ENCODE measurements around the gene NID1. TPM values are rescaled to one million over a fixed set of nuclear protein-coding genes. Genes with fewer than 3 reads are reported as not detected.

Gene NID1
- total and polyA plus RNA-seq, 2 of the 4 experiments (the other 2 are of a cell fraction) = 21.9 to 83.3 TPM

- no peak overlapping the region for H2BK120ac ChIP-seq (ENCODE audit: low read depth, low read length)
- ATAC-seq (ENCODE audit: low read depth) (no peak), DNase-seq (no peak)
- H2BK15ac ChIP-seq (ENCODE audit: low read depth, low read length) = no peak overlapping the region
- H3K79me1 ChIP-seq (ENCODE audit: low read depth in 1 of 2, low read length in 2 of 2) = no peaks in the 10 kb centered on the region
- ChIA-PET POLR2A (ENCODE audit: unreplicated experiment) (no interaction called here), CTCF (no interaction called here)
- intact Hi-C loops (cut with micrococcal nuclease) (no loop called here), dilution Hi-C loops (cut with HindIII; ENCODE audit: low sequenced_read_pairs, unreplicated experiment) (no loop called here), in situ Hi-C loops (cut with MboI; ENCODE audit: low sequenced_read_pairs) (no loop called here)
- no peak overlapping the region for H2AFZ ChIP-seq (replicated peaks; ENCODE audit: low read length, poor library complexity)
- no peaks in the 10 kb centered on the region for H3K36me3 ChIP-seq (ENCODE audit: control insufficient read depth, insufficient read depth, low read length)
- H2AK9ac ChIP-seq (replicated peaks; ENCODE audit: low read depth, low read length, poor library complexity) = no peak overlapping the region
- H3K23ac ChIP-seq (ENCODE audit: low read depth, low read length) = no peak overlapping the region
- H2BK20ac ChIP-seq (ENCODE audit: low read depth, low read length) = no peak overlapping the region
- H3K4ac ChIP-seq (ENCODE audit: low read depth, low read length) = no peak overlapping the region
- no peak overlapping the region for H4K91ac ChIP-seq (ENCODE audit: insufficient read depth, low read depth, low read length)
- H3K4me2 ChIP-seq (ENCODE audit: low read depth, low read length) = no peak overlapping the region
- H3K27ac ChIP-seq (ENCODE audit: insufficient read depth, low read length) = no peak overlapping the region
- no peak overlapping the region for H3K18ac ChIP-seq (ENCODE audit: low read depth, low read length)
- no peaks in the 10 kb centered on the region for H3K9me1 ChIP-seq (ENCODE audit: insufficient read depth, low read length)
- H3K9ac ChIP-seq (ENCODE audit: low read depth, low read length) = no peak overlapping the region
- no peak overlapping the region for H4K5ac ChIP-seq (ENCODE audit: low read depth, low read length)
- H3K4me3 ChIP-seq (ENCODE audit: insufficient read depth, low read depth, low read length) = no peak overlapping the region
- H3K27me3 ChIP-seq (ENCODE audit: control insufficient read depth, insufficient read depth, low read length) = no peaks in the 10 kb centered on the region
- BruUV-seq (replicated peaks) = no TSS peak
- no peak overlapping the region for H2BK5ac ChIP-seq (ENCODE audit: low read depth, low read length, poor library complexity, severe bottlenecking)
- no peak overlapping the region for H3K56ac ChIP-seq (ENCODE audit: extremely low read depth, insufficient read depth, low read length)
- peaks cover 5% of the 10 kb centered on the region; the same call in 1 of the 2 replicates for H3K4me1 ChIP-seq (ENCODE audit: control insufficient read depth, insufficient read depth, low read length)
- H4K8ac ChIP-seq (ENCODE audit: low read depth in 2 of 2, low read length in 2 of 2) = no peak overlapping the region
- H4K20me1 ChIP-seq (ENCODE audit: insufficient read depth, low read length) = no peaks in the 10 kb centered on the region
- peaks cover 2% of the 10 kb centered on the region for H3K9me3 ChIP-seq (ENCODE audit: control insufficient read depth, insufficient read depth, low read length)
- TF ChIP-seq, protein P1, sequence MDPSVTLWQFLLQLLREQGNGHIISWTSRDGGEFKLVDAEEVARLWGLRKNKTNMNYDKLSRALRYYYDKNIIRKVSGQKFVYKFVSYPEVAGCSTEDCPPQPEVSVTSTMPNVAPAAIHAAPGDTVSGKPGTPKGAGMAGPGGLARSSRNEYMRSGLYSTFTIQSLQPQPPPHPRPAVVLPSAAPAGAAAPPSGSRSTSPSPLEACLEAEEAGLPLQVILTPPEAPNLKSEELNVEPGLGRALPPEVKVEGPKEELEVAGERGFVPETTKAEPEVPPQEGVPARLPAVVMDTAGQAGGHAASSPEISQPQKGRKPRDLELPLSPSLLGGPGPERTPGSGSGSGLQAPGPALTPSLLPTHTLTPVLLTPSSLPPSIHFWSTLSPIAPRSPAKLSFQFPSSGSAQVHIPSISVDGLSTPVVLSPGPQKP (IDR thresholded peaks at IDR 0.05; ENCODE audit: borderline replicate concordance, low read depth, low read length) = no peak
- TF ChIP-seq RCOR1 (IDR thresholded peaks at IDR 0.05; ENCODE audit: insufficient replicate concordance, low read length) (no peak), CHD1 (IDR thresholded peaks at IDR 0.05; ENCODE audit: low read depth, low read length) (no peak), MXI1 (IDR thresholded peaks at IDR 0.05; ENCODE audit: borderline replicate concordance, low read depth, low read length) (no peak), POLR2A (IDR thresholded peaks at IDR 0.05; ENCODE audit: low read depth, low read length) (no peak), FOS (IDR thresholded peaks at IDR 0.05; ENCODE audit: low read depth, low read length) (no peak), BHLHE40 (IDR thresholded peaks at IDR 0.05; ENCODE audit: low read depth, low read length) (no peak), RFX5 (IDR thresholded peaks at IDR 0.05; ENCODE audit: low read depth, low read length) (no peak), RAD21 (IDR thresholded peaks at IDR 0.05; ENCODE audit: low read length) (no peak), CEBPB (IDR thresholded peaks at IDR 0.05; ENCODE audit: low read depth, low read length) (no peak), USF2 (IDR thresholded peaks at IDR 0.05; ENCODE audit: low read depth, low read length) (no peak), SMC3 (IDR thresholded peaks at IDR 0.05; ENCODE audit: low read depth, low read length) (no peak), NFE2L2 (IDR thresholded peaks at IDR 0.05; ENCODE audit: low read depth, low read length) (no peak), MAFK (IDR thresholded peaks at IDR 0.05; ENCODE audit: low read depth, low read length) (no peak), MAZ (IDR thresholded peaks at IDR 0.05; ENCODE audit: borderline replicate concordance, low read depth, low read length) (no peak)
- TF ChIP-seq, protein P2, sequence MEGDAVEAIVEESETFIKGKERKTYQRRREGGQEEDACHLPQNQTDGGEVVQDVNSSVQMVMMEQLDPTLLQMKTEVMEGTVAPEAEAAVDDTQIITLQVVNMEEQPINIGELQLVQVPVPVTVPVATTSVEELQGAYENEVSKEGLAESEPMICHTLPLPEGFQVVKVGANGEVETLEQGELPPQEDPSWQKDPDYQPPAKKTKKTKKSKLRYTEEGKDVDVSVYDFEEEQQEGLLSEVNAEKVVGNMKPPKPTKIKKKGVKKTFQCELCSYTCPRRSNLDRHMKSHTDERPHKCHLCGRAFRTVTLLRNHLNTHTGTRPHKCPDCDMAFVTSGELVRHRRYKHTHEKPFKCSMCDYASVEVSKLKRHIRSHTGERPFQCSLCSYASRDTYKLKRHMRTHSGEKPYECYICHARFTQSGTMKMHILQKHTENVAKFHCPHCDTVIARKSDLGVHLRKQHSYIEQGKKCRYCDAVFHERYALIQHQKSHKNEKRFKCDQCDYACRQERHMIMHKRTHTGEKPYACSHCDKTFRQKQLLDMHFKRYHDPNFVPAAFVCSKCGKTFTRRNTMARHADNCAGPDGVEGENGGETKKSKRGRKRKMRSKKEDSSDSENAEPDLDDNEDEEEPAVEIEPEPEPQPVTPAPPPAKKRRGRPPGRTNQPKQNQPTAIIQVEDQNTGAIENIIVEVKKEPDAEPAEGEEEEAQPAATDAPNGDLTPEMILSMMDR (conservative IDR thresholded peaks at IDR 0.05; ENCODE audit: low read depth, low read length) = no peak
- no peak overlapping the region for H3K14ac ChIP-seq (replicated peaks; ENCODE audit: low read depth, low read length)
- H2AK5ac ChIP-seq (ENCODE audit: low read depth, low read length) = no peak overlapping the region
- no CpG with 5 or more reads among the region's 5 CpGs for WGBS, 2 experiments (ENCODE audit: extremely low coverage in 2 of 2, insufficient read length in 1 of 2)
Observed at GRCh38 chr1:236079703-236080102, 14.8 kb upstream of the NID1 start.
